Upper lobe of right lung (tissue), 1 donor: ENCODE measurements around the gene MRRF. TPM values are rescaled to one million over a fixed set of nuclear protein-coding genes. Genes with fewer than 3 reads are reported as not detected.
"Not testable (repeated sequence)": the region's sequence is repeated elsewhere in the genome, so short reads cannot be mapped to it uniquely, and the experiment has no call there.

Experiments
- ATAC-seq: fragments of 200-7000 bp; cut with Tn5 transposase; one replicate; pipeline ENCODE4 v1.9.1; 2020; ENCODE audit warnings: mild to moderate bottlenecking, moderate library complexity
- DNase-seq: peaks from one replicate; pipeline ENCODE4 v3.0.0-alpha.2; 2020
- H3K27ac ChIP-seq: fragments of 200-600 bp; one replicate; pipeline ENCODE4 v1.8.0; 2022
- H3K27me3 ChIP-seq: fragments of 200-600 bp; one replicate; pipeline ENCODE4 v1.8.0; 2022; ENCODE audit warnings: mild to moderate bottlenecking
- H3K36me3 ChIP-seq: fragments of 200-600 bp; one replicate; pipeline ENCODE4 v1.8.0; 2022
- H3K4me1 ChIP-seq: fragments of 200-600 bp; one replicate; pipeline ENCODE4 v1.8.0; 2022
- H3K4me3 ChIP-seq: fragments of 200-600 bp; one replicate; pipeline ENCODE4 v1.8.0; 2022; ENCODE audit warnings: mild to moderate bottlenecking
- H3K9me3 ChIP-seq: fragments of 200-600 bp; one replicate; pipeline ENCODE4 v1.8.0; 2022
- CTCF ChIP-seq: fragments of 200-600 bp; IDR thresholded peaks from one replicate; pipeline ENCODE4 v1.8.0; 2022; ENCODE audit warnings: antibody characterized with exemption
- intact Hi-C: fragments of 100-400 bp; cut with DNase I; formaldehyde crosslinking; loops from one replicate; pipeline ENCODE4 v1.11.0; 2022
- total RNA-seq: library from RNA; stranded (reverse); fragmentation: NEBNext Ultra II Directional; extraction: Animal tissue kit (Norgen Biotek cat#: 25700); gene quantifications from one replicate; pipeline ENCODE4 v1.2.1, GENCODE V29; 2021
- donor health status: DM: no; HTN: yes; CAD: no; lungs with severe emphysema.

Gene MRRF
- total RNA-seq, 1 donor from 2014 or later, result 31.9 TPM

GRCh38 chr9:122350577-122351355, 86.1 kb downstream of the MRRF start:
- intact Hi-C loops, result loop anchor here (2.0 kb wide), 1 partner anchor 226 kb away; no protein-coding TSS in a partner anchor
- Histone ChIP-seq H3K27ac (no peak overlapping the region), H3K36me3 (no peaks in the 10 kb centered on the region), H3K27me3 (no peaks in the 10 kb centered on the region), H3K4me3 (no peak overlapping the region), H3K9me3 (no peaks in the 10 kb centered on the region), H3K4me1 (peaks cover 9% of the 10 kb centered on the region)
- peak; percentile 97 for TF ChIP-seq CTCF
- DNase-seq, result peak; percentile 89
- peak; percentile 91 for ATAC-seq

DNA sequence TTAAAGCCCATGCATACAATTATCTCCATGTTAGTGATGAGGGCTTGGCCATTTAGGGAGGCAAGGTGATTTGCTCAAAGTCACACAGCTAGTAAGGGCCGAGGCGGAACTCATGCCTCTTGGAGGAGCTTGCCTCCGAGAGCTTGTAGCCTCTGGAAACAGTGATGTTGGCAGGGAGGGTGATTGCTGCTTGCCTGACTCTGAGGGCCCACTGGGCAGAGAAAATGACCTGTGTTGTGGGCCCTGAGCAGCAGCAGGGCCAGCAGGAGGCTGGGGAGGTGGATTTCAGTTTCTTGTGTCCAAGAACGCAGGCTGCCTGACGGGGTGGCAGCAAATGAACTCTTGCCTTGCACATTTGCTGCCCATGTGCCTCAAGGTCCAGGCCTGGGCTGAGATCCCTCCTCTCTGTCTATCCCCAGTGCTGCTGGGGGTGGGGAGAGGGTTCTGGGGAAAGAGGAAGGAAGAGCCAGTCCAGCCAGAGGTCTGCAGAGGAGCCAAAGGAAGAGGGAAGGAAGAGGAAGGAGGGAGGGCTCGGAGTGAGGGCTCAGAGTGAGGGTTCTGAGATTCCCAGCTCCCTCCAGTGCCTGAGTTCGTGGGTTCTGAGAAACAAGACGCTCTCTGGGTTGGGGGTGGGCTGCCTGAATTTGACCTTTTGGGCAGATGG, 90.0 kb downstream of the MRRF start:
- TF ChIP-seq CTCF, result no peak
- Histone ChIP-seq H3K9me3 (no peaks in the 10 kb centered on the region), H3K4me3 (no peak overlapping the region), H3K27me3 (no peaks in the 10 kb centered on the region), H3K36me3 (no peaks in the 10 kb centered on the region), H3K27ac (no peak overlapping the region), H3K4me1 (no peaks in the 10 kb centered on the region)
- ATAC-seq (peak; percentile 66), DNase-seq (no peak)
- intact Hi-C loops, result no loop called here

DNA sequence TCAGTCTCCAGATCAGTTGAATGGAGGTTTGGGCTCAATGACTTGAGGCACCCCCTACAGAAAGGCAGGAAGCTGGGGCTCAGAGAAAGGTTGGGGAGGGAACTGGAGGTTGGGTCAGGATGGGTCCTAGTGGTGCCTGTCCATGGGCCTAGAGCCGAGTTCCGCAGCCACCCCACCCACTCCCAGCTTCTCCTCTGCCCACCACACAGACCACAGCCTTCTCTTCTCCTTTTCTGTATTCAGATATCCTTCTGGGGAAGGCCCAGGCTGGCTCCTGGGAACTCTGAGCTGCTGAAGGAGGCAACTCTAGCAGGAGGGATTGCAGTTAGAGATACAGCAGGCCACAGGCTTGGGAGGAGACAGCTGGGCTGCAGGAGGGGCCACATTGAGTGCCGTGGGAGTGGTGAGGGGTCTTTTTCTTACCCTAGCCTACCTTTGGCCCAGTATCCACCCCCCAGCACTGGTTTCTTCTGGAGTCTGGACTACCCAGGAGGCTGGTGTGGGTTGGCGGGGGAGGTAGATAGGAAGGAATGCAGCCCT, 90.7 kb downstream of the MRRF start:
- H3K4me3 ChIP-seq, result no peak overlapping the region
- H3K36me3 ChIP-seq, result no peaks in the 10 kb centered on the region
- intact Hi-C loops, result no loop called here
- H3K27ac ChIP-seq, result no peak overlapping the region
- TF ChIP-seq CTCF, result no peak
- H3K4me1 ChIP-seq, result no peaks in the 10 kb centered on the region
- H3K9me3 ChIP-seq, result no peaks in the 10 kb centered on the region
- DNase-seq (no peak), ATAC-seq (peak; percentile 77)
- no peaks in the 10 kb centered on the region for H3K27me3 ChIP-seq

DNA sequence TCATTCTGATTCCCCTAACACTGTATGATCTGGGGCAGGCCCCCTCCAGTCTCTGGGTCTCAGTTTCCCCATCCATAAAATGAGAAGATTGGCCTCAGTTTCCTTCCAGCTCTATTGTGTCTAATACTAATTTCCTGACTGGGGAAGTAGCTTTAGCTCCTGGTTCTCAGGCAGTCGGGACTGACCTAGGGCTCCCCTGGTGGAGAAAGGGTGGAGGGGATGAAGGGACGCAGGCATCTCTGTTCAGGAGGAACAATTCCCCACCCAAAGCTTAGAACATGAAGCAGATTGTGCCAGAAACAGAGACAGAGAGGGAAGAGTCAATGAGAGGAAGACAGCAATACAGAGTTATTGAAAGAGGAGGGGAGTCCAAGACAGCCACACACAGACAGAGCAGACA, 91.9 kb downstream of the MRRF start:
- Histone ChIP-seq H3K9me3 (no peaks in the 10 kb centered on the region), H3K27ac (no peak overlapping the region), H3K4me1 (no peaks in the 10 kb centered on the region), H3K4me3 (no peak overlapping the region), H3K27me3 (no peaks in the 10 kb centered on the region), H3K36me3 (no peaks in the 10 kb centered on the region)
- no peak for DNase-seq
- no peak for ATAC-seq
- TF ChIP-seq CTCF, result peak; percentile 19
- intact Hi-C loops, result no loop called here

- intact Hi-C loops, result no loop called here
- Histone ChIP-seq H3K27me3 (no peaks in the 10 kb centered on the region), H3K4me3 (no peak overlapping the region), H3K9me3 (no peaks in the 10 kb centered on the region), H3K27ac (no peak overlapping the region), H3K4me1 (no peaks in the 10 kb centered on the region), H3K36me3 (no peaks in the 10 kb centered on the region)
- no peak for TF ChIP-seq CTCF
- DNase-seq, result no peak
- ATAC-seq, result no peak
These were observed 96.2 kb downstream of the MRRF start for GRCh38 chr9:122360891-122361290.

GRCh38 chr9:122363131-122363530, 98.4 kb downstream of the MRRF start:
- H3K27ac ChIP-seq, intact Hi-C loops, H3K4me3 ChIP-seq, ATAC-seq, H3K9me3 ChIP-seq, H3K27me3 ChIP-seq, H3K4me1 ChIP-seq, H3K36me3 ChIP-seq, DNase-seq: not testable (repeated sequence)
